ENCODE measurements around the gene CSPG4. TPM values are rescaled to one million over a fixed set of nuclear protein-coding genes. Genes with fewer than 3 reads are reported as not detected.
A peak's percentile ranks its signal among the peaks of the same experiment; 100 is the strongest.

Gene CSPG4
- total RNA-seq, 1 experiment from 2014 or later, result 17.5 TPM

- in situ Hi-C loops (cut with HindIII; ENCODE audit: low pct_unique_long_range_greater_than_20kb, low sequenced_read_pairs) (no loop called here), intact Hi-C loops (cut with micrococcal nuclease; ENCODE audit: unreplicated experiment) (no loop called here)
- no TSS peak for BruUV-seq (replicated peaks)
- Histone ChIP-seq H3K9me3 (ENCODE audit: control insufficient read depth, insufficient read depth, low read depth, low read length) (no peaks in the 10 kb centered on the region), H3K4me3 (ENCODE audit: low read depth in 2 of 2, low read length in 2 of 2) (peak overlapping the region; percentile 76 to 80), H3K4me1 (ENCODE audit: control insufficient read depth, insufficient read depth, low read length) (peaks cover 21% of the 10 kb centered on the region), H3K27me3 (ENCODE audit: control insufficient read depth, insufficient read depth, low read length) (no peaks in the 10 kb centered on the region), H3K36me3 (ENCODE audit: control insufficient read depth, insufficient read depth, low read length) (no peaks in the 10 kb centered on the region), H3K27ac (ENCODE audit: low read length) (peak overlapping the region; percentile 81)
- ChIA-PET POLR2A (interaction anchor here (1.1 kb wide), 2 partner anchors 21 to 194 kb away, joined by 3 to 4 read pairs; partner anchors contain the start of genes SIN3A and SNUPN), CTCF (interaction anchor here (1.3 kb wide), 1 partner anchor 12 kb away, joined by 3 read pairs; no protein-coding TSS in a partner anchor)
- ATAC-seq (no peak), DNase-seq (ENCODE audit: low read depth, low spot score) (no peak)
- TF ChIP-seq POLR2AphosphoS5 (IDR thresholded peaks at IDR 0.05; ENCODE audit: low read depth, low read length) (no peak), TCF7L2 (IDR thresholded peaks at IDR 0.05; ENCODE audit: low read depth, low read length) (no peak), REST (IDR thresholded peaks at IDR 0.05; ENCODE audit: insufficient read depth in 1 of 2, low read depth in 2 of 2, low read length in 1 of 2) (no peak), SIN3A (IDR thresholded peaks at IDR 0.05; ENCODE audit: borderline replicate concordance, insufficient read depth, low read depth, low read length) (no peak), CTCF (IDR thresholded peaks at IDR 0.05) (no peak)
These were observed 66.3 kb downstream of the CSPG4 start for GRCh38 chr15:75646112-75646943.

GRCh38 chr15:75644376-75644775 lies 68.3 kb downstream of the CSPG4 start:
- intact Hi-C loops (cut with micrococcal nuclease; ENCODE audit: unreplicated experiment) (loop anchor here (5.0 kb wide), 1 partner anchor 38 kb away; no protein-coding TSS in a partner anchor), in situ Hi-C loops (cut with HindIII; ENCODE audit: low pct_unique_long_range_greater_than_20kb, low sequenced_read_pairs) (no loop called here)
- POLR2A ChIA-PET, result no interaction called here
- no peaks in the 10 kb centered on the region; the same call in 1 of the 2 replicates for H3K36me3 ChIP-seq (ENCODE audit: control insufficient read depth, insufficient read depth, low read length)
- H3K4me1 ChIP-seq (ENCODE audit: control insufficient read depth, insufficient read depth, low read length), result peaks cover 12% of the 10 kb centered on the region
- no peak overlapping the region for H3K4me3 ChIP-seq (ENCODE audit: low read depth in 2 of 2, low read length in 2 of 2)
- H3K27me3 ChIP-seq (ENCODE audit: control insufficient read depth, insufficient read depth, low read length), result no peaks in the 10 kb centered on the region
- H3K9me3 ChIP-seq (ENCODE audit: control insufficient read depth, insufficient read depth, low read depth, low read length), result no peaks in the 10 kb centered on the region
- no peak for DNase-seq (ENCODE audit: low read depth, low spot score)
- TF ChIP-seq CTCF (IDR thresholded peaks at IDR 0.05) (no peak), REST (IDR thresholded peaks at IDR 0.05; ENCODE audit: insufficient read depth in 1 of 2, low read depth in 2 of 2, low read length in 1 of 2) (no peak), POLR2AphosphoS5 (IDR thresholded peaks at IDR 0.05; ENCODE audit: low read depth, low read length) (no peak), SIN3A (IDR thresholded peaks at IDR 0.05; ENCODE audit: borderline replicate concordance, insufficient read depth, low read depth, low read length) (no peak), TCF7L2 (IDR thresholded peaks at IDR 0.05; ENCODE audit: low read depth, low read length) (no peak)
- H3K27ac ChIP-seq (ENCODE audit: low read length), result no peak overlapping the region
- no TSS peak for BruUV-seq (replicated peaks)
- CTCF ChIA-PET, result interaction anchor here (0.6 kb wide), 1 partner anchor 264 kb away, joined by 4 read pairs; no protein-coding TSS in a partner anchor
- ATAC-seq, result no peak

Data from Panc1 (cell line).